Ishikawa (cell line): ENCODE results near the gene RSBN1L.

Source experiments
- EP300 ChIP-seq: IDR thresholded peaks from 2 replicates; pipeline ENCODE4 v1.6.1; 2012; ENCODE audit warnings: borderline replicate concordance
- FOXM1 ChIP-seq: IDR thresholded peaks from 2 replicates; pipeline ENCODE4 v1.6.1; 2012; ENCODE audit warnings: low read depth, borderline replicate concordance
- NFIC ChIP-seq: IDR thresholded peaks from 2 replicates; pipeline ENCODE4 v1.6.1; 2012
- TAF1 ChIP-seq: IDR thresholded peaks from 2 replicates; pipeline ENCODE4 v1.6.1; 2012; ENCODE audit warnings: low read depth, mild to moderate bottlenecking
- YY1 ChIP-seq: IDR thresholded peaks from 2 replicates; pipeline ENCODE4 v1.6.1; 2012; ENCODE audit warnings: low read depth

DNA sequence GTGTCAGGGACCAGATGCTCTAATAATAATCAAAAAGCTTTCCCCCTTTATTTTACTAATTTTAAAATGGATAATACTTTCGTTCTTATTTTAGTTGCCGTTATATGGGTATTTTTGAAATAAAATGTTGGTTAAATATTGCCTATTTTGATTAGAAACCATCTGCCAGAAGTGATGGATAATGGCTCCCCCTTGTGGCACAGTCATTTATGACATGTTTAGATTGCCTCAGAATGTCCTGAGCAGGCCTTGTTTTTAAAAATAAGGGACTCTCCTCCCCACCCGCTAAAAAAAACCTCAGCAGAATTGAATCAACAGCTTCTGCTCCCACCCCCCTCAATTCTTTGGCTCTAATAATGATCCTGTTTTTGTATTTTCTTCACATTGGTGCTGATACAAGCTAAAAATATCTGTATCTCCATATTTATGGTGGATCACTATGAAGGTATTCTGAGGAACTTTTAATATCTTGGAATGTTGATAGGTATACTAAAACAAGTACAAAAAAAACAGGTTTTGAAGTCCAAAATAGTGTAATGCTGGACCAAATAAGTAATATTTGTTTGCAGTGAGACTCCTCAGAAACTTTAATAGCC lies 63.1 kb downstream of the RSBN1L start:
- TF ChIP-seq TAF1 (no peak), FOXM1 (no peak), YY1 (no peak), NFIC (no peak), EP300 (no peak)
